GM10847 (cell line): Measurements from ENCODE around the gene DNAH5.

ENCODE experiments used
- POLR2A ChIP-seq: IDR thresholded peaks from 2 replicates; pipeline ENCODE4 v1.6.1; 2011; ENCODE audit not compliant: insufficient read length; ENCODE audit errors: extremely low read depth

The DNAH5 gene

GRCh38 chr5:13910201-13910600, 34.3 kb downstream of the DNAH5 start:
- no peak for TF ChIP-seq POLR2A

- TF ChIP-seq POLR2A, result no peak
Measured at GRCh38 chr5:13909271-13909670, 35.2 kb downstream of the DNAH5 start.

GRCh38 chr5:13898569-13898968, 45.9 kb downstream of the DNAH5 start:
- no peak for TF ChIP-seq POLR2A

- no peak for TF ChIP-seq POLR2A
Measured at GRCh38 chr5:13878357-13878756, 66.1 kb downstream of the DNAH5 start.

GRCh38 chr5:13866792-13867191, 77.7 kb downstream of the DNAH5 start:
- TF ChIP-seq POLR2A, result no peak

- no peak for TF ChIP-seq POLR2A
Measured at GRCh38 chr5:13865312-13865711, 79.2 kb downstream of the DNAH5 start.

- no peak for TF ChIP-seq POLR2A
Measured at GRCh38 chr5:13860146-13860545, 84.3 kb downstream of the DNAH5 start.

GRCh38 chr5:13859270-13860065, 85.0 kb downstream of the DNAH5 start:
- no peak for TF ChIP-seq POLR2A

GRCh38 chr5:13843175-13843846, 101.2 kb downstream of the DNAH5 start:
- no peak for TF ChIP-seq POLR2A

- no peak for TF ChIP-seq POLR2A
Measured at GRCh38 chr5:13833440-13833839, 111.0 kb downstream of the DNAH5 start.

- no peak for TF ChIP-seq POLR2A
Measured at GRCh38 chr5:13831351-13831750, 113.1 kb downstream of the DNAH5 start.

GRCh38 chr5:13830536-13830935, 114.0 kb downstream of the DNAH5 start:
- TF ChIP-seq POLR2A, result no peak

- TF ChIP-seq POLR2A, result no peak
Measured at GRCh38 chr5:13821366-13821765, 123.1 kb downstream of the DNAH5 start.

GRCh38 chr5:13816126-13816525, 128.4 kb downstream of the DNAH5 start:
- no peak for TF ChIP-seq POLR2A

GRCh38 chr5:13814301-13814700, 130.2 kb downstream of the DNAH5 start:
- no peak for TF ChIP-seq POLR2A

- no peak for TF ChIP-seq POLR2A
Measured at GRCh38 chr5:13809921-13810320, 134.6 kb downstream of the DNAH5 start.

GRCh38 chr5:13804336-13804735, 140.2 kb downstream of the DNAH5 start:
- no peak for TF ChIP-seq POLR2A

- no peak for TF ChIP-seq POLR2A
Measured at GRCh38 chr5:13785781-13786415, 158.6 kb downstream of the DNAH5 start.
